CD14-positive monocyte (primary cell): Measurements from ENCODE around the gene IFNA7. TPM values are rescaled to one million over a fixed set of nuclear protein-coding genes. Genes with fewer than 3 reads are reported as not detected.
"Not testable (repeated sequence)": the region's sequence is repeated elsewhere in the genome, so short reads cannot be mapped to it uniquely, and the experiment has no call there.

Experiments used
- DNase-seq, 3 donors: peaks; one replicate each; pipeline ENCODE4 v3.0.0-alpha.2; 2011 to 2022
- H2AFZ ChIP-seq: 2 replicates; pipeline ENCODE4 v1.6.0; 2012; ENCODE audit warnings: mild to moderate bottlenecking, low read depth, low read length, inconsistent platforms; ENCODE audit not compliant: insufficient read depth, poor library complexity, severe bottlenecking
- H3K27ac ChIP-seq, 2 donors: 1 replicate in 1 of 2; 2 replicates in 1 of 2; pipeline ENCODE4 v1.5.1; 2012 to 2013; ENCODE audit warnings: low read length in 2 of 2, control low read depth in 1 of 2, inconsistent platforms in 1 of 2, low read depth in 1 of 2, mild to moderate bottlenecking in 1 of 2
- H3K27me3 ChIP-seq, 2 donors: one replicate each; pipeline versions ENCODE4 v1.6.0 to v1.6.1; 2011 to 2013; ENCODE audit warnings: low read length in 2 of 2; ENCODE audit not compliant: control insufficient read depth in 2 of 2, insufficient read depth in 2 of 2
- H3K36me3 ChIP-seq, 2 donors: replicated peaks in 1 of 2; 1 replicate in 1 of 2; 2 replicates in 1 of 2; pipeline versions ENCODE4 v1.5.1 to v1.6.1; 2012 to 2013; ENCODE audit warnings: low read length in 2 of 2, control low read depth in 1 of 2, inconsistent platforms in 1 of 2, mild to moderate bottlenecking in 1 of 2; ENCODE audit not compliant: insufficient read depth in 2 of 2, control insufficient read depth in 1 of 2
- H3K4me1 ChIP-seq, 2 donors: 1 replicate in 1 of 2; 2 replicates in 1 of 2; pipeline versions ENCODE4 v1.5.1 to v1.6.1; 2012 to 2013; ENCODE audit warnings: low read length in 2 of 2, control low read depth in 1 of 2, inconsistent platforms in 1 of 2, mild to moderate bottlenecking in 1 of 2, moderate library complexity in 1 of 2; ENCODE audit not compliant: insufficient read depth in 2 of 2, control insufficient read depth in 1 of 2
- H3K4me2 ChIP-seq: replicated peaks from 2 replicates; pipeline ENCODE3; 2012; ENCODE audit warnings: low read length, moderate library complexity, mild to moderate bottlenecking; ENCODE audit not compliant: poor library complexity, severe bottlenecking; ENCODE audit errors: extremely low read depth
- H3K4me3 ChIP-seq, 3 experiments: fragments of 200-600 bp in 1 of 3; sonication (generic) in 1 of 3; replicated peaks in 1 of 3; 1 replicate in 2 of 3; 2 replicates in 1 of 3; pipeline ENCODE4 v1.5.1; 2011 to 2013; ENCODE audit warnings: low read length in 3 of 3, mild to moderate bottlenecking in 3 of 3, control low read depth in 2 of 3, low read depth in 2 of 3, inconsistent platforms in 1 of 3, moderate library complexity in 1 of 3
- H3K79me2 ChIP-seq: 2 replicates; pipeline ENCODE4 v1.6.0; 2012; ENCODE audit warnings: mild to moderate bottlenecking, control low read depth, inconsistent platforms, low read length, moderate library complexity; ENCODE audit not compliant: insufficient read depth
- H3K9ac ChIP-seq: 2 replicates; pipeline ENCODE4 v1.6.0; 2017; ENCODE audit warnings: low read length, mild to moderate bottlenecking; ENCODE audit not compliant: insufficient read depth, poor library complexity, severe bottlenecking
- H3K9me3 ChIP-seq, 2 donors: replicated peaks in 1 of 2; 1 replicate in 1 of 2; 2 replicates in 1 of 2; pipeline versions ENCODE4 v1.5.1 to v1.6.1; 2012 to 2013; ENCODE audit warnings: low read length in 2 of 2, control low read depth in 1 of 2; ENCODE audit not compliant: control insufficient read depth in 1 of 2, insufficient read depth in 1 of 2
- H4K20me1 ChIP-seq: 2 replicates; pipeline ENCODE4 v1.6.0; 2012; ENCODE audit warnings: mild to moderate bottlenecking, low read length, control low read depth, moderate library complexity; ENCODE audit not compliant: insufficient read depth
- H3K27ac Mint-ChIP-seq, 7 donors: one replicate each; pipeline ENCODE4 v1.8.0; 2020; ENCODE audit warnings: mild to moderate bottlenecking in 7 of 7, mixed read lengths in 7 of 7, moderate library complexity in 6 of 7, inconsistent platforms in 2 of 7
- H3K27me3 Mint-ChIP-seq, 3 donors: one replicate each; pipeline ENCODE4 v1.8.0; 2021 to 2022; ENCODE audit warnings: low read depth in 3 of 3, mild to moderate bottlenecking in 3 of 3, mixed read lengths in 3 of 3, moderate library complexity in 3 of 3, inconsistent platforms in 1 of 3
- H3K36me3 Mint-ChIP-seq, 2 donors: one replicate each; pipeline ENCODE4 v1.8.0; 2020; ENCODE audit warnings: mixed read lengths in 2 of 2, inconsistent platforms in 1 of 2, mild to moderate bottlenecking in 1 of 2
- H3K4me1 Mint-ChIP-seq: one replicate; pipeline ENCODE4 v1.8.0; 2020; ENCODE audit warnings: mild to moderate bottlenecking, mixed read lengths
- H3K4me3 Mint-ChIP-seq, 2 donors: one replicate each; pipeline ENCODE4 v1.8.0; 2020; ENCODE audit warnings: mild to moderate bottlenecking in 2 of 2, mixed read lengths in 2 of 2, moderate library complexity in 1 of 2
- H3K9me3 Mint-ChIP-seq, 7 donors: one replicate each; pipeline ENCODE4 v1.8.0; 2020 to 2022; ENCODE audit warnings: mixed read lengths in 7 of 7, mild to moderate bottlenecking in 6 of 7, moderate library complexity in 6 of 7, inconsistent platforms in 2 of 7
- WGBS: methylation state at CpG from one replicate; pipeline ENCODE4 v1.1.5; 2013; ENCODE audit warnings: missing lambda C conversion rate; ENCODE audit not compliant: insufficient coverage; 5-methylcytosine and 5-hydroxymethylcytosine counted together
- intact Hi-C, 2 donors: fragments of 100-400 bp; cut with micrococcal nuclease; formaldehyde crosslinking; loops; one replicate each; pipeline versions ENCODE4 v1.15.0 to v1.15.1; 2023
- polyA minus RNA-seq: library from RNA; depleted of rRNA, polyadenylated mRNA; stranded (reverse); fragments of >200 nt; gene quantifications from 2 replicates; pipeline ENCODE4 v1.2.3, GENCODE V29; 2012
- polyA plus RNA-seq, 3 donors: library from polyadenylated mRNA; depleted of rRNA in 1 of 3; unstranded in 2 of 3; stranded (reverse) in 1 of 3; fragments of 300-500 nt in 2 of 3; fragments of >200 nt in 1 of 3; fragmentation: Illumina TruSeq in 2 of 3; gene quantifications; 1 replicate in 2 of 3; 2 replicates in 1 of 3; pipeline ENCODE4 v1.2.3, GENCODE V29; 2012 to 2021
- total RNA-seq, 12 experiments: library from RNA in 1 of 12; stranded (reverse) in 1 of 12; fragments of 120-200 nt in 1 of 12; gene quantifications; one replicate each; pipeline ENCODE4 v1.2.4 and lab custom pipeline; 2013 to 2026; ENCODE audit warnings: mixed read lengths in 6 of 12, inconsistent platforms in 1 of 12
- TF ChIP-seq, protein P1 (sequence below): fragments of 200-600 bp; IDR thresholded peaks from one replicate; pipeline ENCODE4 v1.8.0; 2022; ENCODE audit warnings: antibody characterized with exemption, mild to moderate bottlenecking

IFNA7 gene
- total RNA-seq (2013) = not detected
- polyA plus RNA-seq (not detected), polyA minus RNA-seq (not detected in 2 replicates), total RNA-seq (lab: John Stamatoyannopoulos, UW) (0 to 0.23 (median 0) reads per million in 11 experiments)

DNA sequence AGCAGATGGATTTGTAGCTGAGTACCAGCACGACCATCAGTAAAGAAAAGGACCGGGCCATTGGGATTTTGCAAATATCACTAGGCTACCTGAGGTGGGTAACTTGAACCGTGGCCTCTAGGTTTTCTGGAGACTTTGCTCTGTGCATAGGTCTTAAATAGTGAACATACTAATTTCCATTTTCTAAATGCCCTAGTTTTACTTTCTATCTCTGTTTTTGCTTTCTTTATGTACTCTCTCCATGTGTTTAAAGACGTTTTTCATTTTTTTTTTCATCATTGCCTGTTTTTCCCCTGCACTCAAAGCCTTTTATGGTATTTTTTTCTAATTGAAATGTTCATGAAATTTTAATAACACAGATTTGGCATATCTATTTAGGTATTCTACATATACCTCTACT, at the start of gene IFNA7:
Gene IFNA7 (minus strand): TSS at position 101 of the 400 bp plus-strand sequence. CDS start 40 bp downstream, at position 61.
- H3K9ac ChIP-seq, H3K27me3 Mint-ChIP-seq, H3K36me3 ChIP-seq, intact Hi-C loops, H3K4me1 ChIP-seq, H4K20me1 ChIP-seq, H3K4me2 ChIP-seq, H2AFZ ChIP-seq, H3K27ac Mint-ChIP-seq, H3K36me3 Mint-ChIP-seq, H3K27ac ChIP-seq, H3K9me3 ChIP-seq, H3K4me3 ChIP-seq, DNase-seq, H3K4me1 Mint-ChIP-seq, H3K4me3 Mint-ChIP-seq, H3K9me3 Mint-ChIP-seq, H3K79me2 ChIP-seq, H3K27me3 ChIP-seq: not testable (repeated sequence)
- 83% methylated on average over 1 of the region's 4 CpGs for WGBS

- H3K27me3 ChIP-seq = peaks cover 8 to 18% of the 10 kb centered on the region in 2 donors
- no peak overlapping the region for H3K9ac ChIP-seq
- intact Hi-C loops = loop anchor here in 1 of 2 donors (10.0 kb wide), 2 partner anchors 73 to 203 kb away; no protein-coding TSS in a partner anchor
- DNase-seq = no peak
- H3K27me3 Mint-ChIP-seq = peaks cover 7 to 23% (median 22%) of the 10 kb centered on the region in 3 donors
- no peak overlapping the region for H2AFZ ChIP-seq
- WGBS = 63% methylated on average over 2 of the region's 4 CpGs
- H3K9me3 ChIP-seq = no peaks in the 10 kb centered on the region
- H3K36me3 ChIP-seq = no peaks in the 10 kb centered on the region
- H3K4me2 ChIP-seq = no peak overlapping the region
- peaks cover 22 to 23% of the 10 kb centered on the region in 2 donors for H3K4me1 ChIP-seq
- TF ChIP-seq, protein P1, sequence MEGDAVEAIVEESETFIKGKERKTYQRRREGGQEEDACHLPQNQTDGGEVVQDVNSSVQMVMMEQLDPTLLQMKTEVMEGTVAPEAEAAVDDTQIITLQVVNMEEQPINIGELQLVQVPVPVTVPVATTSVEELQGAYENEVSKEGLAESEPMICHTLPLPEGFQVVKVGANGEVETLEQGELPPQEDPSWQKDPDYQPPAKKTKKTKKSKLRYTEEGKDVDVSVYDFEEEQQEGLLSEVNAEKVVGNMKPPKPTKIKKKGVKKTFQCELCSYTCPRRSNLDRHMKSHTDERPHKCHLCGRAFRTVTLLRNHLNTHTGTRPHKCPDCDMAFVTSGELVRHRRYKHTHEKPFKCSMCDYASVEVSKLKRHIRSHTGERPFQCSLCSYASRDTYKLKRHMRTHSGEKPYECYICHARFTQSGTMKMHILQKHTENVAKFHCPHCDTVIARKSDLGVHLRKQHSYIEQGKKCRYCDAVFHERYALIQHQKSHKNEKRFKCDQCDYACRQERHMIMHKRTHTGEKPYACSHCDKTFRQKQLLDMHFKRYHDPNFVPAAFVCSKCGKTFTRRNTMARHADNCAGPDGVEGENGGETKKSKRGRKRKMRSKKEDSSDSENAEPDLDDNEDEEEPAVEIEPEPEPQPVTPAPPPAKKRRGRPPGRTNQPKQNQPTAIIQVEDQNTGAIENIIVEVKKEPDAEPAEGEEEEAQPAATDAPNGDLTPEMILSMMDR = no peak
- peaks cover 34% of the 10 kb centered on the region for H3K4me1 Mint-ChIP-seq
- H3K79me2 ChIP-seq = no peaks in the 10 kb centered on the region
- no peaks in the 10 kb centered on the region for H3K36me3 Mint-ChIP-seq
- peaks cover 0 to 4% (median 0%) of the 10 kb centered on the region in 7 donors for H3K9me3 Mint-ChIP-seq
- no peaks in the 10 kb centered on the region for H4K20me1 ChIP-seq
- no peak overlapping the region for H3K4me3 ChIP-seq
- H3K27ac Mint-ChIP-seq = no peak overlapping the region
- no peak overlapping the region for H3K27ac ChIP-seq
- no peak overlapping the region for H3K4me3 Mint-ChIP-seq
Measured at GRCh38 chr9:21251638-21252037, 49.6 kb upstream of the IFNA7 start.
